H1 (cell line): ENCODE results near the gene MAPKAPK2. TPM values are rescaled to one million over a fixed set of nuclear protein-coding genes. Genes with fewer than 3 reads are reported as not detected.

ENCODE experiments used
- CTCF ChIA-PET: fragments of 300-600 bp; sonication (Branson Sonifier 250); formaldehyde crosslinking; loops from one replicate; lab custom pipeline; 2021; ENCODE audit not compliant: partially characterized antibody; lab: Charles Lee
- POLR2A ChIA-PET: fragments of 300-600 bp; sonication (Branson Sonifier 250); formaldehyde crosslinking; loops from one replicate; lab custom pipeline; 2021; ENCODE audit warnings: inconsistent platforms; ENCODE audit not compliant: partially characterized antibody; lab: Charles Lee
- DNase-seq, 2 experiments: peaks; one replicate each; pipeline versions ENCODE4 v3.0.0 to v3.0.0-alpha.2; 2010 to 2022; ENCODE audit warnings: low spot score in 2 of 2, low read depth in 1 of 2, mixed read lengths in 1 of 2
- FAIRE-seq: peaks from 2 replicates; lab custom pipeline; 2011; peaks lifted over from hg19 to GRCh38; lab: Jason Lieb, UNC
- H2AFZ ChIP-seq: 2 replicates; pipeline ENCODE4 v1.8.1; 2012; ENCODE audit warnings: low read length, inconsistent platforms
- H2AK5ac ChIP-seq: 2 replicates; pipeline ENCODE4 v1.6.1; 2013; ENCODE audit warnings: low read depth, low read length
- H2BK120ac ChIP-seq: replicated peaks from 2 replicates; pipeline ENCODE3; 2013; ENCODE audit warnings: low read depth, low read length, inconsistent platforms
- H2BK12ac ChIP-seq: 2 replicates; pipeline ENCODE4 v1.6.1; 2013; ENCODE audit warnings: low read depth, low read length
- H2BK15ac ChIP-seq: 2 replicates; pipeline ENCODE4 v1.6.1; 2013; ENCODE audit warnings: low read length
- H2BK20ac ChIP-seq: 2 replicates; pipeline ENCODE4 v1.6.1; 2013; ENCODE audit warnings: low read length
- H2BK5ac ChIP-seq: 2 replicates; pipeline ENCODE4 v1.6.1; 2013; ENCODE audit warnings: low read depth, low read length
- H3K14ac ChIP-seq: 2 replicates; pipeline ENCODE4 v1.6.1; 2013; ENCODE audit warnings: inconsistent platforms; ENCODE audit not compliant: insufficient read length
- H3K18ac ChIP-seq: 2 replicates; pipeline ENCODE4 v1.6.1; 2013; ENCODE audit warnings: low read length; ENCODE audit errors: extremely low read depth
- H3K23ac ChIP-seq: 2 replicates; pipeline ENCODE4 v1.6.1; 2013; ENCODE audit warnings: inconsistent platforms; ENCODE audit not compliant: insufficient read length
- H3K23me2 ChIP-seq: 2 replicates; pipeline ENCODE4 v1.6.1; 2013; ENCODE audit warnings: low read depth, low read length
- H3K27ac ChIP-seq: 2 replicates; pipeline ENCODE4 v1.6.1; 2011; ENCODE audit warnings: low read depth, low read length, inconsistent platforms
- H3K27me3 ChIP-seq, 4 experiments: replicated peaks in 1 of 4; 1 replicate in 1 of 4; 2 replicates in 3 of 4; pipeline versions ENCODE4 v1.6.1 to v1.8.1; 2011 to 2013; ENCODE audit warnings: low read length in 3 of 4, mild to moderate bottlenecking in 3 of 4, inconsistent platforms in 2 of 4, mixed read lengths in 2 of 4, moderate library complexity in 1 of 4; ENCODE audit not compliant: control insufficient read depth in 3 of 4, insufficient read depth in 3 of 4; ENCODE audit errors: extremely low read depth in 1 of 4
- H3K36me3 ChIP-seq, 4 experiments: 2 replicates each; pipeline versions ENCODE4 v1.6.1 to v1.8.1; 2011 to 2013; ENCODE audit warnings: mild to moderate bottlenecking in 4 of 4, low read length in 3 of 4, moderate library complexity in 2 of 4, control low read depth in 1 of 4, inconsistent platforms in 1 of 4; ENCODE audit not compliant: insufficient read depth in 4 of 4, control insufficient read depth in 2 of 4
- H3K4ac ChIP-seq: replicated peaks from 2 replicates; pipeline ENCODE3; 2013; ENCODE audit warnings: low read length, low read depth, mixed read lengths, inconsistent platforms; ENCODE audit not compliant: insufficient read length
- H3K4me1 ChIP-seq, 4 experiments: replicated peaks in 1 of 4; 1 replicate in 1 of 4; 2 replicates in 3 of 4; pipeline versions ENCODE4 v1.6.1 to v1.8.1; 2011 to 2013; ENCODE audit warnings: low read length in 3 of 4, inconsistent platforms in 2 of 4, mixed read lengths in 1 of 4; ENCODE audit not compliant: insufficient read depth in 4 of 4, control insufficient read depth in 3 of 4
- H3K4me2 ChIP-seq, 2 experiments: 2 replicates each; pipeline versions ENCODE4 v1.6.1 to v1.8.1; 2011 to 2013; ENCODE audit warnings: low read depth in 2 of 2, low read length in 2 of 2, control low read depth in 1 of 2, inconsistent platforms in 1 of 2, mild to moderate bottlenecking in 1 of 2; ENCODE audit not compliant: insufficient read depth in 1 of 2
- H3K4me3 ChIP-seq, 4 experiments: fragments of 200-600, 300-600 bp in 1 of 4; sonication (generic), shearing (Covaris generic), sonication (Bioruptor Twin) in 1 of 4; 2 replicates each; pipeline versions ENCODE4 v1.5.1 to v1.8.1; 2011 to 2016; ENCODE audit warnings: low read length in 4 of 4, low read depth in 3 of 4, control low read depth in 2 of 4, inconsistent platforms in 2 of 4, mild to moderate bottlenecking in 2 of 4, mixed read lengths in 1 of 4, moderate library complexity in 1 of 4; ENCODE audit not compliant: insufficient read depth in 2 of 4; ENCODE audit errors: extremely low read depth in 1 of 4
- H3K56ac ChIP-seq: replicated peaks from 2 replicates; pipeline ENCODE3; 2013; ENCODE audit warnings: low read depth, mild to moderate bottlenecking, mixed read lengths, low read length, inconsistent platforms; ENCODE audit not compliant: insufficient read length
- H3K79me1 ChIP-seq: 2 replicates; pipeline ENCODE4 v1.6.1; 2013; ENCODE audit warnings: low read depth, low read length, control low read depth
- H3K79me2 ChIP-seq, 2 experiments: 2 replicates each; pipeline versions ENCODE4 v1.6.1 to v1.8.1; 2012 to 2013; ENCODE audit warnings: low read length in 2 of 2, mild to moderate bottlenecking in 2 of 2, inconsistent platforms in 1 of 2; ENCODE audit not compliant: insufficient read depth in 2 of 2, control insufficient read depth in 1 of 2
- H3K9ac ChIP-seq, 4 experiments: replicated peaks in 1 of 4; 1 replicate in 1 of 4; 2 replicates in 3 of 4; pipeline versions ENCODE4 v1.6.1 to v1.8.1; 2011 to 2013; ENCODE audit warnings: low read depth in 3 of 4, low read length in 3 of 4, control low read depth in 2 of 4, mild to moderate bottlenecking in 2 of 4, moderate library complexity in 2 of 4, inconsistent platforms in 1 of 4; ENCODE audit errors: extremely low read depth in 1 of 4
- H3K9me3 ChIP-seq, 2 experiments: 2 replicates each; pipeline versions ENCODE4 v1.6.1 to v1.8.1; 2012 to 2013; ENCODE audit warnings: mild to moderate bottlenecking in 2 of 2, moderate library complexity in 2 of 2, control low read depth in 1 of 2, inconsistent platforms in 1 of 2, low read depth in 1 of 2, low read length in 1 of 2, mixed read lengths in 1 of 2; ENCODE audit not compliant: insufficient read depth in 2 of 2
- H4K20me1 ChIP-seq, 2 experiments: replicated peaks in 1 of 2; 2 replicates each; pipeline versions ENCODE3 to v1.8.1; 2011 to 2013; ENCODE audit warnings: inconsistent platforms in 2 of 2, low read length in 2 of 2, mild to moderate bottlenecking in 1 of 2; ENCODE audit not compliant: insufficient read depth in 2 of 2, control insufficient read depth in 1 of 2
- H4K5ac ChIP-seq: 2 replicates; pipeline ENCODE4 v1.6.1; 2013; ENCODE audit warnings: low read length, low read depth, mixed read lengths, inconsistent platforms; ENCODE audit not compliant: insufficient read length
- H4K8ac ChIP-seq: 2 replicates; pipeline ENCODE4 v1.8.0; 2013; ENCODE audit warnings: mild to moderate bottlenecking, moderate library complexity, low read length, inconsistent platforms; ENCODE audit not compliant: insufficient read depth; ENCODE audit errors: extremely low read depth
- H4K91ac ChIP-seq: replicated peaks from 2 replicates; pipeline ENCODE3; 2013; ENCODE audit warnings: low read length, mixed read lengths, inconsistent platforms; ENCODE audit not compliant: insufficient read length
- ASH2L ChIP-seq: fragments of 200-600, 300-600 bp; sonication (generic); IDR thresholded peaks from one replicate; pipeline ENCODE4 v1.7.1; 2017; ENCODE audit warnings: low read length
- BCL11A ChIP-seq, 2 experiments: IDR thresholded peaks; one replicate each; pipeline ENCODE4 v1.6.1; 2011; ENCODE audit warnings: low read depth in 2 of 2, low read length in 2 of 2, mild to moderate bottlenecking in 2 of 2
- CBX8 ChIP-seq: fragments of 300-800, 300-1000 bp; sonication (generic); IDR thresholded peaks from 2 replicates; pipeline ENCODE4 v1.7.1; 2016; ENCODE audit warnings: low read depth, low read length, borderline replicate concordance
- KDM1A ChIP-seq: fragments of 200-600, 300-600 bp; sonication (generic); IDR thresholded peaks from 2 replicates; pipeline ENCODE4 v1.7.1; 2016; ENCODE audit warnings: mild to moderate bottlenecking, low read length, borderline replicate concordance
- MAFK ChIP-seq: IDR thresholded peaks from 2 replicates; pipeline ENCODE4 v1.6.1; 2012; ENCODE audit warnings: low read depth, mild to moderate bottlenecking, improper control_type of control experiment, low read length
- TAF1 ChIP-seq: IDR thresholded peaks from 2 replicates; pipeline ENCODE4 v1.6.1; 2011; ENCODE audit warnings: mild to moderate bottlenecking, low read depth, low read length
- YY1 ChIP-seq: IDR thresholded peaks from 2 replicates; pipeline ENCODE4 v1.6.1; 2011; ENCODE audit warnings: low read depth, mild to moderate bottlenecking, low read length
- WGBS, 2 experiments: shearing (Covaris generic) in 1 of 2; methylation state at CpG; one replicate each; pipeline versions ENCODE4 v1.1.6 to v1.1.7; 2013 to 2015; ENCODE audit warnings: low lambda C conversion rate in 2 of 2, mixed read lengths in 2 of 2, inconsistent platforms in 1 of 2, low coverage in 1 of 2, missing lambda C conversion rate in 1 of 2; ENCODE audit not compliant: insufficient replicate concordance in 2 of 2, insufficient coverage in 1 of 2, insufficient read length in 1 of 2; ENCODE audit errors: extremely low coverage in 1 of 2, missing lambda C conversion rate in 1 of 2; 5-methylcytosine and 5-hydroxymethylcytosine counted together
- polyA plus RNA-seq, 7 experiments: library from polyadenylated mRNA; depleted of rRNA in 3 of 7; stranded (reverse) in 5 of 7; unstranded in 2 of 7; fragments of >200 nt in 5 of 7; fragments of 200-250 nt in 2 of 7; gene quantifications; 1 replicate in 5 of 7; 2 replicates in 1 of 7; 4 replicates in 1 of 7; pipeline versions ENCODE4 v1.2.1 to v1.2.3, GENCODE V29; 2011 to 2013; ENCODE audit warnings: missing spikeins in 2 of 7, mixed read lengths in 2 of 7
- total RNA-seq: library from RNA; stranded (reverse); fragmentation: NEBNext Ultra II Directional; extraction: Animal tissue kit (Norgen Biotek cat#: 25700); gene quantifications from 2 replicates; pipeline ENCODE4 v1.2.1, GENCODE V29; 2021

Gene MAPKAPK2
- total and polyA plus RNA-seq, 2 of the 8 experiments (the other 6 are each of a cell fraction or from before 2014, with no cell fraction given) = 27.5 to 44.9 TPM

GRCh38 chr1:206737729-206738201 lies 53.1 kb downstream of the MAPKAPK2 start:
- Histone ChIP-seq H2BK120ac (no peak overlapping the region), H3K9ac (no peak overlapping the region), H3K36me3 (peaks cover 0 to 6% (median 0%) of the 10 kb centered on the region in 4 experiments; a peak in 1 of 8 replicates), H3K4ac (no peak overlapping the region), H2BK12ac (no peak overlapping the region), H3K18ac (no peak overlapping the region), H3K14ac (no peak overlapping the region), H2BK20ac (no peak overlapping the region), H3K23ac (no peak overlapping the region), H3K4me1 (peaks cover 0 to 3% (median 0%) of the 10 kb centered on the region in 4 experiments; a peak in 2 of 7 replicates), H4K20me1 (peaks cover 2 to 5% of the 10 kb centered on the region in 2 experiments), H3K23me2 (no peaks in the 10 kb centered on the region), H3K79me2 (no peaks in the 10 kb centered on the region), H3K79me1 (no peaks in the 10 kb centered on the region), H4K91ac (no peak overlapping the region), H3K27me3 (no peaks in the 10 kb centered on the region), H3K4me3 (no peak overlapping the region), H4K5ac (no peak overlapping the region), H3K27ac (no peak overlapping the region), H3K9me3 (no peaks in the 10 kb centered on the region), H2BK5ac (no peak overlapping the region), H2BK15ac (no peak overlapping the region), H3K4me2 (no peak overlapping the region), H2AFZ (no peak overlapping the region), H2AK5ac (no peak overlapping the region), H3K56ac (no peak overlapping the region), H4K8ac (no peak overlapping the region)
- DNase-seq (no peak), FAIRE-seq (no peak)
- TF ChIP-seq CBX8 (no peak), YY1 (no peak), BCL11A (IDR thresholded peaks at IDR 0.05; ENCODE audit: low read depth in 2 of 2, low read length in 2 of 2) (no peak), KDM1A (no peak), MAFK (no peak), ASH2L (no peak), TAF1 (no peak)
- CTCF ChIA-PET = interaction anchor here (0.6 to 8.0 kb wide), 23 partner anchors 7 to 258 kb away, joined by 3 to 81 read pairs (median 3); no protein-coding TSS in a partner anchor
- POLR2A ChIA-PET = no interaction called here
- 74% methylated on average over 3 of the region's 3 CpGs; no CpG with 5 or more reads in 1 of the 2 experiments for WGBS, 2 experiments
